Transverse colon (tissue), 4 donors: ENCODE results near the gene OR2S2. TPM values are rescaled to one million over a fixed set of nuclear protein-coding genes. Genes with fewer than 3 reads are reported as not detected.

Experiments used
- DNase-seq: peaks from one replicate; pipeline ENCODE4 v3.0.0-alpha.2; 2019
- H3K27ac ChIP-seq, 4 donors: fragments of 200-600 bp; sonication (generic); 2 replicates each; pipeline ENCODE4 v1.5.1; 2016 to 2018; ENCODE audit warnings: inconsistent platforms in 4 of 4
- H3K27me3 ChIP-seq: fragments of 200-600 bp; sonication (generic); 2 replicates; pipeline ENCODE4 v1.5.1; 2017; ENCODE audit warnings: inconsistent platforms
- H3K36me3 ChIP-seq, 4 donors: fragments of 200-600 bp; sonication (generic); 2 replicates each; pipeline ENCODE4 v1.5.1; 2017 to 2019; ENCODE audit warnings: inconsistent platforms in 4 of 4
- H3K4me1 ChIP-seq, 4 donors: fragments of 200-600 bp; sonication (generic); 2 replicates each; pipeline ENCODE4 v1.5.1; 2017 to 2020; ENCODE audit warnings: inconsistent platforms in 4 of 4
- H3K4me3 ChIP-seq, 4 donors: fragments of 200-600 bp; sonication (generic); 1 replicate in 1 of 4; 2 replicates in 3 of 4; pipeline versions ENCODE4 v1.5.1 to v1.6.1; 2017 to 2019; ENCODE audit warnings: inconsistent platforms in 4 of 4
- H3K9me3 ChIP-seq, 2 donors: fragments of 200-600 bp; sonication (generic); 2 replicates each; pipeline ENCODE4 v1.5.1; 2017 to 2019; ENCODE audit warnings: inconsistent platforms in 2 of 2
- CTCF ChIP-seq, 5 experiments: fragments of 200-600 bp in 3 of 5; fragments of 450-650 bp in 2 of 5; sonication (generic) in 3 of 5; IDR thresholded peaks; 1 replicate in 2 of 5; 2 replicates in 3 of 5; pipeline ENCODE4 v1.5.1; 2016 to 2017; ENCODE audit warnings: antibody characterized with exemption in 5 of 5, inconsistent platforms in 3 of 5, mild to moderate bottlenecking in 2 of 5, moderate library complexity in 1 of 5
- EP300 ChIP-seq: sonication (generic); formaldehyde crosslinking; IDR thresholded peaks from one replicate; pipeline ENCODE4 v1.6.1; 2017; ENCODE audit warnings: antibody characterized with exemption, low read depth
- POLR2A ChIP-seq: fragments of 450-650 bp; IDR thresholded peaks from one replicate; pipeline ENCODE4 v1.6.1; 2016; ENCODE audit warnings: antibody characterized with exemption, mild to moderate bottlenecking, moderate library complexity
- POLR2AphosphoS5 ChIP-seq, 3 donors: sonication (generic); formaldehyde crosslinking; IDR thresholded peaks; one replicate each; pipeline ENCODE4 v1.6.1; 2016; ENCODE audit warnings: antibody characterized with exemption in 3 of 3
- WGBS, 2 donors: methylation state at CpG; one replicate each; pipeline ENCODE4 v1.1.5; 2018; ENCODE audit warnings: low coverage in 1 of 2; 5-methylcytosine and 5-hydroxymethylcytosine counted together
- in situ Hi-C, 4 donors: fragments of 200-750 bp; cut with MboI; loops; one replicate each; pipeline versions ENCODE4 v1.15.0 to v1.15.1; 2017; ENCODE audit warnings: low sequenced_read_pairs in 3 of 4, low pct_ligation_motif_present in 1 of 4, low pct_unique_long_range_greater_than_20kb in 1 of 4
- intact Hi-C: fragments of 100-400 bp; cut with DNase I; formaldehyde crosslinking; loops from one replicate; pipeline ENCODE4 v1.15.1; 2023; ENCODE audit warnings: low total_unique reads
- total RNA-seq, 4 donors: library from RNA; depleted of rRNA; stranded (reverse); fragments of >200 nt; gene quantifications; one replicate each; pipeline ENCODE4 v1.1.0, GENCODE V29; 2016

The OR2S2 gene
- total RNA-seq, 4 donors from 2014 or later = not detected

- peak overlapping the region; percentile 94 to 97 (median 96) for H3K27ac ChIP-seq
- in situ Hi-C loops (no loop called here), intact Hi-C loops (loop anchor here (5.0 kb wide), 1 partner anchor 39 kb away; no protein-coding TSS in a partner anchor)
- H3K4me1 ChIP-seq = peaks cover 70 to 85% (median 72%) of the 10 kb centered on the region in 4 donors
- no peaks in the 10 kb centered on the region for H3K27me3 ChIP-seq
- H3K4me3 ChIP-seq = peak overlapping the region in 1 of 4 donors; percentile 42
- DNase-seq = no peak
- H3K36me3 ChIP-seq = no peaks in the 10 kb centered on the region
- no peak for TF ChIP-seq POLR2A
- TF ChIP-seq EP300 = no peak
- no peak for TF ChIP-seq POLR2AphosphoS5 (IDR thresholded peaks at IDR 0.05)
- no peak for TF ChIP-seq CTCF (IDR thresholded peaks at IDR 0.05)
- 67% methylated on average over 9 of the region's 9 CpGs; no CpG with 5 or more reads in 1 of the 2 donors for WGBS, 2 donors
- no peaks in the 10 kb centered on the region for H3K9me3 ChIP-seq
Observed at GRCh38 chr9:35908504-35909125, 49.3 kb downstream of the OR2S2 start.

GRCh38 chr9:35907711-35908503, 50.0 kb downstream of the OR2S2 start:
- H3K27ac ChIP-seq = peak overlapping the region; percentile 94 to 97 (median 96)
- H3K27me3 ChIP-seq = no peaks in the 10 kb centered on the region
- intact Hi-C loops (loop anchor here (5.0 kb wide), 1 partner anchor 39 kb away; no protein-coding TSS in a partner anchor), in situ Hi-C loops (no loop called here)
- DNase-seq = peak; percentile 70
- 29 to 44% methylated on average over 5 to 13 of the region's 13 CpGs for WGBS, 2 donors
- TF ChIP-seq POLR2A (no peak), CTCF (IDR thresholded peaks at IDR 0.05) (no peak), EP300 (peak; percentile 55), POLR2AphosphoS5 (IDR thresholded peaks at IDR 0.05) (peak; percentile 14 to 63 (median 51))
- no peaks in the 10 kb centered on the region for H3K9me3 ChIP-seq
- no peaks in the 10 kb centered on the region for H3K36me3 ChIP-seq
- peaks cover 71 to 91% (median 75%) of the 10 kb centered on the region in 4 donors for H3K4me1 ChIP-seq
- H3K4me3 ChIP-seq = peak overlapping the region in 2 of 4 donors; percentile 30 to 42

Other genes starting within 250 kb of the OR2S2 start
- 100 to 1,000 TPM; 158 to 328 (median 177) TPM for gene TLN1, start 226.0 kb downstream of the OR2S2 start, total RNA-seq
- gene CREB3, start 225.5 kb downstream of the OR2S2 start, total RNA-seq = 10 to 100 TPM; 22.4 to 69.7 (median 45.5) TPM
- 100 to 1,000 TPM; 217 to 709 (median 255) TPM for gene GBA2, start 208.9 kb downstream of the OR2S2 start, total RNA-seq
- gene RGP1, start 208.9 kb downstream of the OR2S2 start, total RNA-seq = 10 to 100 TPM; 30.3 to 47.5 (median 43.7) TPM
- gene MSMP, start 203.9 kb downstream of the OR2S2 start, total RNA-seq = not detected
- gene NPR2, start 166.6 kb downstream of the OR2S2 start, total RNA-seq = 1 to 10 TPM; 1.1 to 6.8 (median 4.9) TPM
- 1 to 10 TPM in 2 of 4 donors, under 1 TPM in 1, not detected in 1; 0.41 to 3.0 (median 1.9) TPM for gene SPAG8, start 145.9 kb downstream of the OR2S2 start, total RNA-seq
- 10 to 100 TPM; 16.8 to 58.0 (median 38.9) TPM for gene HINT2, start 143.1 kb downstream of the OR2S2 start, total RNA-seq
- under 1 TPM in 1 of 4 donors, not detected in 3; 0.14 TPM for gene FAM221B, start 129.4 kb downstream of the OR2S2 start, total RNA-seq
- gene TMEM8B, start 128.9 kb downstream of the OR2S2 start, total RNA-seq = 10 to 100 TPM in 2 of 4 donors, 1 to 10 TPM in 2; 7.8 to 21.3 (median 9.6) TPM
- under 1 TPM in 1 of 4 donors, not detected in 3; 0.64 TPM for gene OR13J1, start 87.8 kb downstream of the OR2S2 start, total RNA-seq
- gene HRCT1, start 52.0 kb downstream of the OR2S2 start, total RNA-seq = 10 to 100 TPM; 23.9 to 60.2 (median 34.3) TPM
- 1 to 10 TPM in 1 of 4 donors, under 1 TPM in 1, not detected in 2; 0.68 to 2.5 TPM for gene SPAAR, start 48.7 kb downstream of the OR2S2 start, total RNA-seq
- gene RECK, start 78.8 kb upstream of the OR2S2 start, total RNA-seq = 10 to 100 TPM in 1 of 4 donors, 1 to 10 TPM in 3; 1.5 to 30.3 (median 6.0) TPM
- gene GLIPR2, start 178.6 kb upstream of the OR2S2 start, total RNA-seq = 10 to 100 TPM in 3 of 4 donors, 1 to 10 TPM in 1; 9.7 to 40.4 (median 26.7) TPM
- gene CCIN, start 211.2 kb upstream of the OR2S2 start, total RNA-seq = not detected
- gene CLTA, start 232.8 kb upstream of the OR2S2 start, total RNA-seq = 100 to 1,000 TPM; 163 to 308 (median 217) TPM